H9 (cell line): ENCODE measurements around the gene MVD. TPM values are rescaled to one million over a fixed set of nuclear protein-coding genes. Genes with fewer than 3 reads are reported as not detected.

ENCODE experiments used
- DNase-seq: peaks from one replicate; pipeline ENCODE4 v3.0.0-alpha.2; 2017
- H2AFZ ChIP-seq: one replicate; pipeline ENCODE4 v1.6.1; 2013; ENCODE audit warnings: mild to moderate bottlenecking, low read length, control low read depth, moderate library complexity
- H2AK5ac ChIP-seq: 2 replicates; pipeline ENCODE4 v1.6.1; 2013; ENCODE audit warnings: low read length, control low read depth, mixed read lengths; ENCODE audit not compliant: insufficient read length
- H2BK120ac ChIP-seq: one replicate; pipeline ENCODE4 v1.6.1; 2013; ENCODE audit warnings: low read depth, mild to moderate bottlenecking, low read length, control low read depth, inconsistent platforms; ENCODE audit not compliant: poor library complexity, severe bottlenecking
- H2BK12ac ChIP-seq: 2 replicates; pipeline ENCODE4 v1.6.1; 2013; ENCODE audit warnings: low read length, control low read depth, mixed read lengths, low read depth; ENCODE audit not compliant: insufficient read length
- H2BK15ac ChIP-seq: 2 replicates; pipeline ENCODE4 v1.6.1; 2013; ENCODE audit warnings: low read depth, low read length, control low read depth
- H2BK20ac ChIP-seq: one replicate; pipeline ENCODE4 v1.6.1; 2013; ENCODE audit warnings: low read depth, mild to moderate bottlenecking, low read length, control low read depth, inconsistent platforms; ENCODE audit not compliant: poor library complexity, severe bottlenecking
- H2BK5ac ChIP-seq: 2 replicates; pipeline ENCODE4 v1.6.1; 2013; ENCODE audit warnings: low read length, control low read depth, mixed read lengths; ENCODE audit not compliant: insufficient read length
- H3K14ac ChIP-seq: 2 replicates; pipeline ENCODE4 v1.6.1; 2013; ENCODE audit warnings: low read length, control low read depth; ENCODE audit not compliant: insufficient read depth
- H3K18ac ChIP-seq: 2 replicates; pipeline ENCODE4 v1.6.1; 2013; ENCODE audit warnings: low read depth, mild to moderate bottlenecking, mixed read lengths, low read length, control low read depth; ENCODE audit not compliant: insufficient read length
- H3K23ac ChIP-seq: 2 replicates; pipeline ENCODE4 v1.6.1; 2013; ENCODE audit warnings: low read length, control low read depth, mixed read lengths, low read depth; ENCODE audit not compliant: insufficient read length
- H3K23me2 ChIP-seq: 2 replicates; pipeline ENCODE4 v1.6.1; 2013; ENCODE audit warnings: low read depth, mild to moderate bottlenecking, mixed read lengths, low read length, control low read depth; ENCODE audit not compliant: insufficient read length, poor library complexity, severe bottlenecking
- H3K27ac ChIP-seq: 2 replicates; pipeline ENCODE4 v1.5.1; 2013; ENCODE audit warnings: low read length, control low read depth, mixed read lengths, low read depth; ENCODE audit not compliant: insufficient read length
- H3K27me3 ChIP-seq: 2 replicates; pipeline ENCODE4 v1.6.1; 2013; ENCODE audit warnings: low read length, control low read depth, inconsistent platforms; ENCODE audit not compliant: insufficient read depth
- H3K4ac ChIP-seq: 2 replicates; pipeline ENCODE4 v1.6.1; 2013; ENCODE audit warnings: low read depth, mild to moderate bottlenecking, control low read depth, inconsistent platforms, low read length, moderate library complexity
- H3K4me1 ChIP-seq: 2 replicates; pipeline ENCODE4 v1.6.1; 2013; ENCODE audit warnings: low read length, control low read depth, inconsistent platforms; ENCODE audit not compliant: insufficient read depth
- H3K4me2 ChIP-seq: 2 replicates; pipeline ENCODE4 v1.6.1; 2013; ENCODE audit warnings: low read length, control low read depth, mixed read lengths; ENCODE audit not compliant: insufficient read length, insufficient read depth
- H3K56ac ChIP-seq: 2 replicates; pipeline ENCODE4 v1.6.1; 2013; ENCODE audit warnings: low read depth, mild to moderate bottlenecking, mixed read lengths, low read length, control low read depth; ENCODE audit not compliant: insufficient read length
- H3K79me1 ChIP-seq: 2 replicates; pipeline ENCODE4 v1.6.1; 2013; ENCODE audit warnings: low read depth, mild to moderate bottlenecking, moderate library complexity, low read length, control low read depth, inconsistent platforms; ENCODE audit not compliant: insufficient read depth, poor library complexity, severe bottlenecking
- H3K79me2 ChIP-seq: 2 replicates; pipeline ENCODE4 v1.6.1; 2013; ENCODE audit warnings: low read length, control low read depth, inconsistent platforms; ENCODE audit not compliant: insufficient read depth
- H3K9ac ChIP-seq: 2 replicates; pipeline ENCODE4 v1.6.1; 2013; ENCODE audit warnings: low read length, control low read depth, mixed read lengths; ENCODE audit not compliant: insufficient read length; ENCODE audit errors: extremely low read depth
- H3K9me3 ChIP-seq: one replicate; pipeline ENCODE4 v1.6.1; 2013; ENCODE audit warnings: low read depth, low read length, inconsistent platforms; ENCODE audit not compliant: control insufficient read depth
- H3T11ph ChIP-seq: one replicate; pipeline ENCODE4 v1.6.1; 2013; ENCODE audit warnings: mild to moderate bottlenecking, low read length, control low read depth, inconsistent platforms
- H4K20me1 ChIP-seq: one replicate; pipeline ENCODE4 v1.6.1; 2013; ENCODE audit not compliant: control insufficient read depth, insufficient read length, insufficient read depth
- H4K5ac ChIP-seq: 2 replicates; pipeline ENCODE4 v1.6.1; 2013; ENCODE audit warnings: low read depth, mild to moderate bottlenecking, mixed read lengths, low read length, control low read depth; ENCODE audit not compliant: insufficient read length
- H4K8ac ChIP-seq: replicated peaks from 2 replicates; pipeline ENCODE4 v1.6.1; 2013; ENCODE audit warnings: low read length, control low read depth, mixed read lengths, low read depth; ENCODE audit not compliant: insufficient read length
- H4K91ac ChIP-seq: 2 replicates; pipeline ENCODE4 v1.6.1; 2013; ENCODE audit warnings: low read depth, mild to moderate bottlenecking, moderate library complexity, mixed read lengths, low read length, control low read depth; ENCODE audit not compliant: insufficient read length
- H3K27ac Mint-ChIP-seq, 3 experiments: 2 replicates in 2 of 3; 3 replicates in 1 of 3; pipeline ENCODE4 v1.8.0; 2020 to 2021; ENCODE audit warnings: mixed read lengths in 3 of 3, mild to moderate bottlenecking in 1 of 3, moderate library complexity in 1 of 3
- H3K27me3 Mint-ChIP-seq: 2 replicates; pipeline ENCODE4 v1.8.0; 2021; ENCODE audit warnings: low read depth, mild to moderate bottlenecking, moderate library complexity, mixed read lengths
- H3K36me3 Mint-ChIP-seq, 3 experiments: 2 replicates in 2 of 3; 3 replicates in 1 of 3; pipeline ENCODE4 v1.8.0; 2020 to 2021; ENCODE audit warnings: low read depth in 3 of 3, mixed read lengths in 3 of 3; ENCODE audit not compliant: insufficient read depth in 1 of 3
- H3K4me1 Mint-ChIP-seq, 2 experiments: 2 replicates each; pipeline ENCODE4 v1.8.0; 2020; ENCODE audit warnings: mixed read lengths in 2 of 2
- H3K4me3 Mint-ChIP-seq, 2 experiments: 2 replicates in 1 of 2; 3 replicates in 1 of 2; pipeline ENCODE4 v1.8.0; 2020 to 2021; ENCODE audit warnings: mild to moderate bottlenecking in 2 of 2, mixed read lengths in 2 of 2, moderate library complexity in 1 of 2
- H3K9me3 Mint-ChIP-seq, 2 experiments: 2 replicates in 1 of 2; 3 replicates in 1 of 2; pipeline ENCODE4 v1.8.0; 2020; ENCODE audit warnings: mild to moderate bottlenecking in 2 of 2, mixed read lengths in 2 of 2, moderate library complexity in 1 of 2
- CTCF ChIP-seq: fragments of 200-600 bp; sonication (generic); conservative IDR thresholded peaks from 3 replicates; pipeline ENCODE4 v1.8.0; 2021; ENCODE audit warnings: antibody characterized with exemption, mild to moderate bottlenecking
- WGBS: extraction: QIAGEN DNeasy Blood & Tissue Kit; methylation state at CpG from one replicate; pipeline ENCODE4 v1.1.7; 2013; ENCODE audit warnings: missing lambda C conversion rate, low lambda C conversion rate, mixed read lengths; ENCODE audit not compliant: insufficient read length; ENCODE audit errors: extremely low coverage; 5-methylcytosine and 5-hydroxymethylcytosine counted together
- total RNA-seq: library from RNA; stranded (reverse); gene quantifications from 2 replicates; pipeline ENCODE4 v1.2.1, GENCODE V29; 2021

The MVD gene
- total RNA-seq, 1 experiment from 2014 or later: 53.2 TPM

- TF ChIP-seq CTCF: no peak
- no peaks in the 10 kb centered on the region for H4K20me1 ChIP-seq
- no peak overlapping the region for H2BK5ac ChIP-seq
- no peak overlapping the region for H2BK12ac ChIP-seq
- no peak overlapping the region for H2AFZ ChIP-seq
- H3K4me1 ChIP-seq: no peaks in the 10 kb centered on the region
- no peak overlapping the region for H3K14ac ChIP-seq
- Mint-ChIP-seq H3K9me3 (no peaks in the 10 kb centered on the region; a peak in 2 of 5 replicates), H3K36me3 (peaks cover 23 to 73% (median 67%) of the 10 kb centered on the region in 3 experiments; a peak in 6 of 7 replicates), H3K27me3 (no peaks in the 10 kb centered on the region), H3K4me1 (peaks cover 0 to 20% of the 10 kb centered on the region in 2 experiments; a peak in 3 of 4 replicates), H3K27ac (0 out of 7 replicates have a peak overlapping the region, but pooled peaks of 1 of the 3 experiments have one; percentile 51), H3K4me3 (no peak overlapping the region)
- no peak overlapping the region for H3T11ph ChIP-seq
- no peak overlapping the region for H2BK120ac ChIP-seq
- no peak overlapping the region for H4K91ac ChIP-seq
- H3K23ac ChIP-seq: no peak overlapping the region
- no peak overlapping the region for H2AK5ac ChIP-seq
- no peak overlapping the region for H2BK15ac ChIP-seq
- H3K79me1 ChIP-seq: no peaks in the 10 kb centered on the region
- no peak overlapping the region for H4K8ac ChIP-seq
- H3K23me2 ChIP-seq: no peaks in the 10 kb centered on the region
- no peak overlapping the region for H3K4me2 ChIP-seq
- H3K9ac ChIP-seq: no peak overlapping the region
- no peak overlapping the region for H4K5ac ChIP-seq
- H3K27me3 ChIP-seq: no peaks in the 10 kb centered on the region
- H3K27ac ChIP-seq: no peak overlapping the region
- no peaks in the 10 kb centered on the region for H3K9me3 ChIP-seq
- no CpG with 5 or more reads among the region's 27 CpGs for WGBS
- H2BK20ac ChIP-seq: no peak overlapping the region
- H3K4ac ChIP-seq: no peak overlapping the region
- no peak overlapping the region for H3K56ac ChIP-seq
- H3K79me2 ChIP-seq: no peaks in the 10 kb centered on the region
- H3K18ac ChIP-seq: no peak overlapping the region
- no peak for DNase-seq
These were observed 35.1 kb downstream of the MVD start for GRCh38 chr16:88627531-88628411.
